22Rv1 (cell line): ENCODE measurements around the gene RBM25.

Experiments used
- CTCF ChIP-seq: fragments of 450-650 bp; IDR thresholded peaks from 2 replicates; pipeline ENCODE4 v1.5.1; 2017; ENCODE audit warnings: mild to moderate bottlenecking
- ZFX ChIP-seq: fragments of 450-650 bp; IDR thresholded peaks from 2 replicates; pipeline ENCODE4 v1.6.1; 2017; ENCODE audit warnings: antibody characterized with exemption, borderline replicate concordance

- TF ChIP-seq CTCF (no peak), ZFX (no peak)
Measured at GRCh38 chr14:73026243-73026844, 32.0 kb upstream of the RBM25 start.
